IPS-NIHi11 (cell line): ENCODE data around the gene BBS9.

Experiments
- DNase-seq: peaks from one replicate; pipeline ENCODE4 v3.0.0; 2012; ENCODE audit warnings: mixed read lengths, low spot score

The BBS9 gene

GRCh38 chr7:33649476-33650441 lies 520.4 kb downstream of the BBS9 start:
- DNase-seq, result no peak

- DNase-seq, result no peak
Observed at GRCh38 chr7:33650828-33651227, 521.5 kb downstream of the BBS9 start.

GRCh38 chr7:33651998-33652515 lies 522.7 kb downstream of the BBS9 start:
- DNase-seq, result no peak

- DNase-seq, result no peak
Observed at GRCh38 chr7:33654676-33655075, 525.3 kb downstream of the BBS9 start.
